CD14-positive monocyte (primary cell): ENCODE data around the gene AGAP1. TPM values are rescaled to one million over a fixed set of nuclear protein-coding genes. Genes with fewer than 3 reads are reported as not detected.

Experiments used
- DNase-seq, 3 donors: peaks; one replicate each; pipeline ENCODE4 v3.0.0-alpha.2; 2011 to 2022
- H2AFZ ChIP-seq: 2 replicates; pipeline ENCODE4 v1.6.0; 2012; ENCODE audit warnings: mild to moderate bottlenecking, low read depth, low read length, inconsistent platforms; ENCODE audit not compliant: insufficient read depth, poor library complexity, severe bottlenecking
- H3K27ac ChIP-seq, 2 donors: 1 replicate in 1 of 2; 2 replicates in 1 of 2; pipeline ENCODE4 v1.5.1; 2012 to 2013; ENCODE audit warnings: low read length in 2 of 2, control low read depth in 1 of 2, inconsistent platforms in 1 of 2, low read depth in 1 of 2, mild to moderate bottlenecking in 1 of 2
- H3K27me3 ChIP-seq, 2 donors: one replicate each; pipeline versions ENCODE4 v1.6.0 to v1.6.1; 2011 to 2013; ENCODE audit warnings: low read length in 2 of 2; ENCODE audit not compliant: control insufficient read depth in 2 of 2, insufficient read depth in 2 of 2
- H3K36me3 ChIP-seq, 2 donors: replicated peaks in 1 of 2; 1 replicate in 1 of 2; 2 replicates in 1 of 2; pipeline versions ENCODE4 v1.5.1 to v1.6.1; 2012 to 2013; ENCODE audit warnings: low read length in 2 of 2, control low read depth in 1 of 2, inconsistent platforms in 1 of 2, mild to moderate bottlenecking in 1 of 2; ENCODE audit not compliant: insufficient read depth in 2 of 2, control insufficient read depth in 1 of 2
- H3K4me1 ChIP-seq, 2 donors: 1 replicate in 1 of 2; 2 replicates in 1 of 2; pipeline versions ENCODE4 v1.5.1 to v1.6.1; 2012 to 2013; ENCODE audit warnings: low read length in 2 of 2, control low read depth in 1 of 2, inconsistent platforms in 1 of 2, mild to moderate bottlenecking in 1 of 2, moderate library complexity in 1 of 2; ENCODE audit not compliant: insufficient read depth in 2 of 2, control insufficient read depth in 1 of 2
- H3K4me2 ChIP-seq: replicated peaks from 2 replicates; pipeline ENCODE3; 2012; ENCODE audit warnings: low read length, moderate library complexity, mild to moderate bottlenecking; ENCODE audit not compliant: poor library complexity, severe bottlenecking; ENCODE audit errors: extremely low read depth
- H3K4me3 ChIP-seq, 3 experiments: fragments of 200-600 bp in 1 of 3; sonication (generic) in 1 of 3; replicated peaks in 1 of 3; 1 replicate in 2 of 3; 2 replicates in 1 of 3; pipeline ENCODE4 v1.5.1; 2011 to 2013; ENCODE audit warnings: low read length in 3 of 3, mild to moderate bottlenecking in 3 of 3, control low read depth in 2 of 3, low read depth in 2 of 3, inconsistent platforms in 1 of 3, moderate library complexity in 1 of 3
- H3K79me2 ChIP-seq: 2 replicates; pipeline ENCODE4 v1.6.0; 2012; ENCODE audit warnings: mild to moderate bottlenecking, control low read depth, inconsistent platforms, low read length, moderate library complexity; ENCODE audit not compliant: insufficient read depth
- H3K9ac ChIP-seq: 2 replicates; pipeline ENCODE4 v1.6.0; 2017; ENCODE audit warnings: low read length, mild to moderate bottlenecking; ENCODE audit not compliant: insufficient read depth, poor library complexity, severe bottlenecking
- H3K9me3 ChIP-seq, 2 donors: replicated peaks in 1 of 2; 1 replicate in 1 of 2; 2 replicates in 1 of 2; pipeline versions ENCODE4 v1.5.1 to v1.6.1; 2012 to 2013; ENCODE audit warnings: low read length in 2 of 2, control low read depth in 1 of 2; ENCODE audit not compliant: control insufficient read depth in 1 of 2, insufficient read depth in 1 of 2
- H4K20me1 ChIP-seq: 2 replicates; pipeline ENCODE4 v1.6.0; 2012; ENCODE audit warnings: mild to moderate bottlenecking, low read length, control low read depth, moderate library complexity; ENCODE audit not compliant: insufficient read depth
- H3K27ac Mint-ChIP-seq, 7 donors: one replicate each; pipeline ENCODE4 v1.8.0; 2020; ENCODE audit warnings: mild to moderate bottlenecking in 7 of 7, mixed read lengths in 7 of 7, moderate library complexity in 6 of 7, inconsistent platforms in 2 of 7
- H3K27me3 Mint-ChIP-seq, 3 donors: one replicate each; pipeline ENCODE4 v1.8.0; 2021 to 2022; ENCODE audit warnings: low read depth in 3 of 3, mild to moderate bottlenecking in 3 of 3, mixed read lengths in 3 of 3, moderate library complexity in 3 of 3, inconsistent platforms in 1 of 3
- H3K36me3 Mint-ChIP-seq, 2 donors: one replicate each; pipeline ENCODE4 v1.8.0; 2020; ENCODE audit warnings: mixed read lengths in 2 of 2, inconsistent platforms in 1 of 2, mild to moderate bottlenecking in 1 of 2
- H3K4me1 Mint-ChIP-seq: one replicate; pipeline ENCODE4 v1.8.0; 2020; ENCODE audit warnings: mild to moderate bottlenecking, mixed read lengths
- H3K4me3 Mint-ChIP-seq, 2 donors: one replicate each; pipeline ENCODE4 v1.8.0; 2020; ENCODE audit warnings: mild to moderate bottlenecking in 2 of 2, mixed read lengths in 2 of 2, moderate library complexity in 1 of 2
- H3K9me3 Mint-ChIP-seq, 7 donors: one replicate each; pipeline ENCODE4 v1.8.0; 2020 to 2022; ENCODE audit warnings: mixed read lengths in 7 of 7, mild to moderate bottlenecking in 6 of 7, moderate library complexity in 6 of 7, inconsistent platforms in 2 of 7
- CTCF ChIP-seq: fragments of 200-600 bp; IDR thresholded peaks from one replicate; pipeline ENCODE4 v1.8.0; 2022; ENCODE audit warnings: antibody characterized with exemption, mild to moderate bottlenecking
- WGBS: methylation state at CpG from one replicate; pipeline ENCODE4 v1.1.5; 2013; ENCODE audit warnings: missing lambda C conversion rate; ENCODE audit not compliant: insufficient coverage; 5-methylcytosine and 5-hydroxymethylcytosine counted together
- intact Hi-C, 2 donors: fragments of 100-400 bp; cut with micrococcal nuclease; formaldehyde crosslinking; loops; one replicate each; pipeline versions ENCODE4 v1.15.0 to v1.15.1; 2023
- polyA plus RNA-seq, 3 donors: library from polyadenylated mRNA; depleted of rRNA in 1 of 3; unstranded in 2 of 3; stranded (reverse) in 1 of 3; fragments of 300-500 nt in 2 of 3; fragments of >200 nt in 1 of 3; fragmentation: Illumina TruSeq in 2 of 3; gene quantifications; 1 replicate in 2 of 3; 2 replicates in 1 of 3; pipeline ENCODE4 v1.2.3, GENCODE V29; 2012 to 2021

Gene AGAP1
- polyA plus RNA-seq, 3 donors, result 0.12 TPM; not detected in 2

GRCh38 chr2:235765181-235765820 lies 271.5 kb downstream of the AGAP1 start:
- Histone ChIP-seq H3K9me3 (no peaks in the 10 kb centered on the region), H3K36me3 (no peaks in the 10 kb centered on the region), H3K9ac (no peak overlapping the region), H3K79me2 (no peaks in the 10 kb centered on the region), H4K20me1 (no peaks in the 10 kb centered on the region), H3K27me3 (no peaks in the 10 kb centered on the region), H3K4me2 (no peak overlapping the region), H3K27ac (no peak overlapping the region), H3K4me1 (no peaks in the 10 kb centered on the region), H2AFZ (no peak overlapping the region), H3K4me3 (no peak overlapping the region)
- H3K4me3 Mint-ChIP-seq, result no peak overlapping the region
- peaks cover 2 to 5% (median 4%) of the 10 kb centered on the region in 3 donors for H3K27me3 Mint-ChIP-seq
- no peak for DNase-seq
- peaks cover 0 to 2% (median 0%) of the 10 kb centered on the region in 7 donors for H3K9me3 Mint-ChIP-seq
- H3K27ac Mint-ChIP-seq, result no peak overlapping the region
- WGBS, result 92% methylated on average over 9 of the region's 30 CpGs
- H3K36me3 Mint-ChIP-seq, result no peaks in the 10 kb centered on the region
- intact Hi-C loops, result no loop called here
- no peak for TF ChIP-seq CTCF
- no peaks in the 10 kb centered on the region for H3K4me1 Mint-ChIP-seq

DNA sequence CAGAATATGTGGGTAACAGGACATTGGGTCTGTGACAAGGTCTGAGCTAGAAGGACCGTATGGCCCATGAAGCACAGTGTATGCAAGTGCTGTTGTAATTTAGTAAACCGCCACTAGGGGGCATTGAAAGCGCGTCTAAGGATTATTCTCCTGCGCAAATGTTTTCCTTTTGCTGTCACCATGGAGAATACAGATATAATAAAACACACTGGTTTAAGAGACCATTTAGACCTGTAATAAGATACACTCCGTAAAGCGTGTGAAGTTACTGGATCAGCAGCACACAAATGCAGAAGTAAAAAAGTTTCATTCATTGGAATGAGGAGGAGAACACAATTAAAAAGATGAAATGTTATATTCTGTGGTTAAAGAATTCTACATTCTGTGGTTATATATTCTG lies 272.4 kb downstream of the AGAP1 start:
- Histone ChIP-seq H3K4me3 (no peak overlapping the region), H3K9ac (no peak overlapping the region), H3K4me2 (no peak overlapping the region), H3K27me3 (no peaks in the 10 kb centered on the region), H3K9me3 (no peaks in the 10 kb centered on the region), H4K20me1 (no peaks in the 10 kb centered on the region), H2AFZ (no peak overlapping the region), H3K79me2 (no peaks in the 10 kb centered on the region), H3K36me3 (no peaks in the 10 kb centered on the region), H3K27ac (no peak overlapping the region), H3K4me1 (no peaks in the 10 kb centered on the region)
- Mint-ChIP-seq H3K9me3 (peaks cover 0 to 2% (median 0%) of the 10 kb centered on the region in 7 donors), H3K27me3 (peaks cover 2 to 5% (median 4%) of the 10 kb centered on the region in 3 donors), H3K27ac (no peak overlapping the region), H3K4me3 (no peak overlapping the region), H3K36me3 (no peaks in the 10 kb centered on the region), H3K4me1 (no peaks in the 10 kb centered on the region)
- DNase-seq, result peak; percentile 6 to 19 (median 12)
- intact Hi-C loops, result no loop called here
- peak; percentile 96 for TF ChIP-seq CTCF
- WGBS, result 0% methylated on average over 1 of the region's 7 CpGs
